ENCODE data around the gene PMCH.

The PMCH gene

GRCh38 chr12:102215992-102216691 lies 18.5 kb upstream of the PMCH start:
- no peak for DNase-seq (ENCODE audit: low read depth)
- no peak overlapping the region for H3K4me3 ChIP-seq (ENCODE audit: low read length)
- no peak for TF ChIP-seq CTCF (conservative IDR thresholded peaks at IDR 0.05; ENCODE audit: low read depth, low read length)

GRCh38 chr12:102204025-102204424 lies 6.4 kb upstream of the PMCH start:
- no peak for TF ChIP-seq CTCF (conservative IDR thresholded peaks at IDR 0.05; ENCODE audit: low read depth, low read length)
- DNase-seq (ENCODE audit: low read depth), result no peak
- H3K4me3 ChIP-seq (ENCODE audit: low read length), result no peak overlapping the region

GRCh38 chr12:102202556-102202955 lies 4.9 kb upstream of the PMCH start:
- no peak overlapping the region for H3K4me3 ChIP-seq (ENCODE audit: low read length)
- no peak for DNase-seq (ENCODE audit: low read depth)
- no peak for TF ChIP-seq CTCF (conservative IDR thresholded peaks at IDR 0.05; ENCODE audit: low read depth, low read length)

GRCh38 chr12:102201436-102202061 lies 3.9 kb upstream of the PMCH start:
- DNase-seq (ENCODE audit: low read depth), result no peak
- H3K4me3 ChIP-seq (ENCODE audit: low read length), result no peak overlapping the region
- no peak for TF ChIP-seq CTCF (conservative IDR thresholded peaks at IDR 0.05; ENCODE audit: low read depth, low read length)

- DNase-seq (ENCODE audit: low read depth), result no peak
- H3K4me3 ChIP-seq (ENCODE audit: low read length), result no peak overlapping the region
- TF ChIP-seq CTCF (conservative IDR thresholded peaks at IDR 0.05; ENCODE audit: low read depth, low read length), result no peak
Observed at GRCh38 chr12:102195826-102196225, 1.8 kb downstream of the PMCH start.

- TF ChIP-seq CTCF (conservative IDR thresholded peaks at IDR 0.05; ENCODE audit: low read depth, low read length), result no peak
- no peak overlapping the region for H3K4me3 ChIP-seq (ENCODE audit: low read length)
- no peak for DNase-seq (ENCODE audit: low read depth)
Observed at GRCh38 chr12:102182635-102183034, 15.0 kb downstream of the PMCH start.

GRCh38 chr12:102174761-102175160 lies 22.9 kb downstream of the PMCH start:
- TF ChIP-seq CTCF (conservative IDR thresholded peaks at IDR 0.05; ENCODE audit: low read depth, low read length), result no peak
- no peak for DNase-seq (ENCODE audit: low read depth)
- no peak overlapping the region for H3K4me3 ChIP-seq (ENCODE audit: low read length)
